ENCODE results near the gene MX2. TPM values are rescaled to one million over a fixed set of nuclear protein-coding genes. Genes with fewer than 3 reads are reported as not detected.

Gene MX2
- polyA plus RNA-seq, 1 donor = 1.1 TPM

GRCh38 chr21:41363370-41364270, 1.8 kb downstream of the MX2 start:
- no peak for DNase-seq (ENCODE audit: low read depth)

GRCh38 chr21:41364308-41364707, 2.5 kb downstream of the MX2 start:
- DNase-seq (ENCODE audit: low read depth) = no peak

- DNase-seq (ENCODE audit: low read depth) = no peak
These were observed 3.7 kb downstream of the MX2 start for GRCh38 chr21:41365377-41366107.

GRCh38 chr21:41366522-41367151, 4.8 kb downstream of the MX2 start:
- no peak for DNase-seq (ENCODE audit: low read depth)

- no peak for DNase-seq (ENCODE audit: low read depth)
These were observed 5.6 kb downstream of the MX2 start for GRCh38 chr21:41367301-41367944.

- DNase-seq (ENCODE audit: low read depth) = no peak
These were observed 6.3 kb downstream of the MX2 start for GRCh38 chr21:41367945-41368734.

- no peak for DNase-seq (ENCODE audit: low read depth)
These were observed 6.9 kb downstream of the MX2 start for GRCh38 chr21:41368735-41369104.

- no peak for DNase-seq (ENCODE audit: low read depth)
These were observed 7.5 kb downstream of the MX2 start for GRCh38 chr21:41369105-41369919.

- no peak for DNase-seq (ENCODE audit: low read depth)
These were observed 8.4 kb downstream of the MX2 start for GRCh38 chr21:41369920-41370839.

- no peak for DNase-seq (ENCODE audit: low read depth)
These were observed 9.2 kb downstream of the MX2 start for GRCh38 chr21:41370840-41371684.

GRCh38 chr21:41371685-41372030, 9.8 kb downstream of the MX2 start:
- DNase-seq (ENCODE audit: low read depth) = no peak

GRCh38 chr21:41373253-41373652, 11.4 kb downstream of the MX2 start:
- DNase-seq (ENCODE audit: low read depth) = no peak

- no peak for DNase-seq (ENCODE audit: low read depth)
These were observed 11.9 kb downstream of the MX2 start for GRCh38 chr21:41373763-41374162.

- no peak for DNase-seq (ENCODE audit: low read depth)
These were observed 12.4 kb downstream of the MX2 start for GRCh38 chr21:41374177-41374712.

- DNase-seq (ENCODE audit: low read depth) = no peak
These were observed 13.2 kb downstream of the MX2 start for GRCh38 chr21:41374867-41375533.

GRCh38 chr21:41375875-41376274, 14.0 kb downstream of the MX2 start:
- no peak for DNase-seq (ENCODE audit: low read depth)

GRCh38 chr21:41377715-41378114, 15.9 kb downstream of the MX2 start:
- no peak for DNase-seq (ENCODE audit: low read depth)

- no peak for DNase-seq (ENCODE audit: low read depth)
These were observed 17.0 kb downstream of the MX2 start for GRCh38 chr21:41378849-41379248.

Data from forelimb muscle (tissue), 1 donor.